ENCODE data around the gene ATE1.

- TF ChIP-seq CTCF (IDR thresholded peaks at IDR 0.05) = no peak
- TF ChIP-seq EZH2 (IDR thresholded peaks at IDR 0.05; ENCODE audit: borderline replicate concordance, insufficient read depth, low read depth, low read length, poor library complexity, severe bottlenecking) = no peak
These were observed 38.6 kb downstream of the ATE1 start for GRCh38 chr10:121889212-121889611.

Measured in B cell (primary cell).